HuH-7.5 (cell line): ENCODE results near the gene TRIM71.
A peak's percentile ranks its signal among the peaks of the same experiment; 100 is the strongest.
"Not testable (repeated sequence)": the region's sequence is repeated elsewhere in the genome, so short reads cannot be mapped to it uniquely, and the experiment has no call there.

Experiments used
- DNase-seq: peaks from one replicate; pipeline ENCODE4 v3.0.0; 2011; ENCODE audit warnings: low spot score

The TRIM71 gene

GRCh38 chr3:32819551-32820348 is 2.0 kb downstream of the TRIM71 start:
- DNase-seq: peak; percentile 71

GRCh38 chr3:32820430-32820829 is 2.6 kb downstream of the TRIM71 start:
- no peak for DNase-seq

GRCh38 chr3:32820971-32821685 is 3.3 kb downstream of the TRIM71 start:
- no peak for DNase-seq

GRCh38 chr3:32821686-32822296 is 4.0 kb downstream of the TRIM71 start:
- peak; percentile 85 for DNase-seq

- DNase-seq: no peak
Observed at GRCh38 chr3:32822609-32823498, 5.1 kb downstream of the TRIM71 start.

- not testable (repeated sequence) for DNase-seq
Observed at GRCh38 chr3:32823641-32824184, 5.9 kb downstream of the TRIM71 start.

GRCh38 chr3:32825601-32826375 is 8.0 kb downstream of the TRIM71 start:
- no peak for DNase-seq

- DNase-seq: no peak
Observed at GRCh38 chr3:32831062-32831461, 13.3 kb downstream of the TRIM71 start.

GRCh38 chr3:32831791-32832190 is 14.0 kb downstream of the TRIM71 start:
- no peak for DNase-seq

- DNase-seq: no peak
Observed at GRCh38 chr3:32832193-32832592, 14.4 kb downstream of the TRIM71 start.

GRCh38 chr3:32835049-32835371 is 17.2 kb downstream of the TRIM71 start:
- no peak for DNase-seq

GRCh38 chr3:32835961-32836360 is 18.2 kb downstream of the TRIM71 start:
- DNase-seq: no peak

- no peak for DNase-seq
Observed at GRCh38 chr3:32836601-32837000, 18.8 kb downstream of the TRIM71 start.

- DNase-seq: no peak
Observed at GRCh38 chr3:32837366-32837765, 19.6 kb downstream of the TRIM71 start.

- DNase-seq: no peak
Observed at GRCh38 chr3:32837789-32838188, 20.0 kb downstream of the TRIM71 start.

- no peak for DNase-seq
Observed at GRCh38 chr3:32839714-32840085, 21.9 kb downstream of the TRIM71 start.

- peak; percentile 63 for DNase-seq
Observed at GRCh38 chr3:32840086-32840841, 22.5 kb downstream of the TRIM71 start.

GRCh38 chr3:32841341-32841740 is 23.5 kb downstream of the TRIM71 start:
- no peak for DNase-seq

- DNase-seq: no peak
Observed at GRCh38 chr3:32841867-32842470, 24.2 kb downstream of the TRIM71 start.

- DNase-seq: no peak
Observed at GRCh38 chr3:32842531-32842931, 24.7 kb downstream of the TRIM71 start.
